ENCODE results near the gene SEPSECS.

GRCh38 chr4:25198713-25199112, 38.5 kb upstream of the SEPSECS start:
- TF ChIP-seq CTCF (IDR thresholded peaks at IDR 0.05; ENCODE audit: insufficient read depth, low read length, poor library complexity, severe bottlenecking), result no peak
- TF ChIP-seq EZH2phosphoT487 (conservative IDR thresholded peaks at IDR 0.05; ENCODE audit: low read length), result no peak
